ENCODE data around the gene HSPBAP1.
"Not testable (repeated sequence)": the region's sequence is repeated elsewhere in the genome, so short reads cannot be mapped to it uniquely, and the experiment has no call there.

HSPBAP1 gene

DNA sequence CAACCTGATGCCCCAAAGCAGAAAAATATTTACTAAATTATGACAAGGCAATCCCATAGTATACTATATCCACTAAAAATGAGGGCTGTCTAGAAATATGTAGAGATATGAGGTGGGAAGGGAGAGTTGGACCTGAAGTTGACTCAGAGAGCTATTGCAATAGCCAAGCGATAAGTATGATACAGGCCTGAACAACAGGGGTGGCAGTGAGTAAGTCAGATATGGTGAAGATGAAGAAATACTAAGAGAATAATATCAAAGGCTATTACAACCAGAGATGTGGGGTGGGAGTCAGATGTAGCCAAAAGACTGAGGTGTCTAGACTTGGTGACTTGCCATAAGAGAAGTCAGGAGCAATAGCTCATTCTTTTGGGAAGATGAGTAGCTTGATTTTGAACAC lies 9.2 kb downstream of the HSPBAP1 start:
- DNase-seq = no peak

DNA sequence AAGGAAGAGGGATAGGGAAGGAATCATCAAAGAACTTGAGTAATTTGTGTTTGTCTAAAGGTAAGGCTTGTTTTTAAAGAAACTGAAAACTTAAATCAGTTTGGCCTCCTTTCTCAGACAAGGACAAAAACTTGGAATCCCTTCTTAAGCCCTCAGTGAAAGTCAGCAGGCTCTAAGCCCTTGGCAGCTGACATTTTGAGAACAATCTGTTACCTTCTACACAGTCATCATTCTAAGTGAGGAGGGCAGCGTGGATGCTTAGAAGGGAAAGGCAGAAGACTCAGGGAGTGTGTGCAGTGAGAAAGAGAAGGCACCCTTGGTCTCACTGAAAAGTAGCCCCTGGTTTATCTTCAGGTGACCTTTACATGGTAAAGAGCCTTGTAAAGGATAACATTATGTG lies 10.8 kb downstream of the HSPBAP1 start:
- no peak for DNase-seq

DNA sequence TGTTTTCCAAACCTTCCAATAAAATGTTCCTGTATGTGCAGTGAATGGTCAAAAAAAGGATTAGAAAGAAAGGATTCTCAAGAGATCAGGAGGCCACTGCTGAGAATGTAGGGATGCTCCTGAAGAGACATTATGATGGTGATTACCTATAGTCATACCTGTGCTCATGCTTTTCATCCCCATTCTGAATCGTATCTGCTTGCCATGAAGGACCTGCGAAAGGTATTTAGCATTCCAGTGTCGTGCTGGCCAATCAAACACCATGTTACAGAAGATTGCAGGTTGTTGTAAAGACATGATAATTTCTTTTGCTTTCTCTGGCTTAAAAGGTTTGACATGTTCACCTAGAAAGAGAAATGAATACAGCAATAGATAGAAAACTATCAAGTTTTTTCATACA lies 16.1 kb downstream of the HSPBAP1 start:
- no peak for DNase-seq

DNA sequence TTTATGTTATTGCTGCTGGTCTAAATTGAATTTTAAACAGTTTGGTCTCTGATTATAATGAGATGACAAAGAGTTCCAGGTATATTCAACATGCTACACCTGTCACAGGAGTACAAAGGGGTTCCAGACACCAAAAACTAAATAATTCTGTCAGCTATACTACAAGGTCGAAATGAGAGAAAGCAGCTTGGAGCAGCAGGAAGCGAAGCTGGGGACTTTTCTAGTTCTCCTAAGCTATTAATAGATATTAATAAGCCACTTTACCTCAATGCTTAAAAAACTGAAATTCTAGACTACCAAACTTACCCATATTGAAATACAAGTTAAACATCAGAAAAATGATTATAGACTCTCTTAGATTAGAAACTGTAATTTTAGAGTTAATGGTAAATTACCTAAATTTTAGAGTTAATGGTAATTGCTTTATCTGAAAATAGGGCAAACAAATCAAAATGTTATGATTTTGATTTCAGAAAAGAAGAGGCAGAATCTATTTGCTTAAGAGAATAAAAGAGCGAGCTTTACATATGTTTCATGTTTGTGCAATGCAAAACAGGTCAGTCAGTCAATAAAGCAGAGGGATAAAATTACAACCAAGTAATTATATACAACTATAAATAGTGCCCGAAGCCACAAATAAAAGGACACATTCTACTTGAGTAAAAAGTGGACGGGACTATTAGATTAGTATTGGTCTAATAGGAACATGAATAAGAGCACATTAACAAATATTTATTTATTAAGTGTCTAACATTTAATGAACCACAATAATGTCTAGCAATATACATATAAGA lies 16.8 kb downstream of the HSPBAP1 start:
- no peak for DNase-seq

DNA sequence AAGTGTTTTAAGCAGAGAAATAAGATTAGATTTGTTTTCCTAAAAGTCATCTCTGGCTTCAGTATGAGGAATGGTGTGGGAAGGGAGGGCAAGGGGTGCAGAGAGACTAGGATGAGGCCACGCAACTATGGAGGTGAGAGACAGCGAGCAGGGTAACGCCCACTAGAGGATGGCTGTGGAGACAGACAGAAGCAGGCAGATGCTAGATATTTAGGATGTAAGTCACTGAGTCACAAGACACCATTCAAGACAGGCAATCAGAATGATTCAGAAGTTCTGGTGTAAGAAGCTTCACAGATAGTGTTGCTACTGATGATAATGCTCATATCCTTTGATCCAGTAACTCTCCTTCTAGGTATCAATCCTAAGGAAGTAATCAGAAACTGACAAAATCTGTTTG lies 19.1 kb downstream of the HSPBAP1 start:
- no peak for DNase-seq

DNA sequence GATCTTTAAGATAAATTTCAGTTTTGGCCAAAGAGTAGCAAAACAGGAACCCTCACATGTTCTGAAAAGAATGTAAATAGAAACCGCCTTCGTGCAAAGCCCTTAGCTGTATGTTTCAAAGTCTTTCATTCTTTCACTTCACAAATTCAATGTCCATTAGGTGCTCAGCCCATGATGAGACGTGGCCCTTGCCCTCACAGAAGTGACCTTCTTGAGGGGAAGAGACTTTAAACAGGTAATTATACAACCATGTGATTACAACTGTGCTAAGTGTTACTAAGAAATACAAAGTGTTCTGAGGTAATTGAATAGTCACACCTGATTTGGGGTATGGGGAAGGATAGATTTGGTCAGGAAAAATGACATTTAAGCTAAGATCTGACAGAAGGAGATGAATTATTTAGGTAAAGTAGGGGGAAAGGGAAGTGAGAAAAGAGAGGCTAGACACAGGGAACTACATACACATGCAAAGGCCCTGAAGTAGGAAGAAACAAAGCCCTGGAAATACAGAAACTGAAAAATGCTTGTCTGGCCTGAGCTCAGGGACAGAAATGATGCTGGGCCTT lies 19.6 kb downstream of the HSPBAP1 start:
- no peak for DNase-seq

DNA sequence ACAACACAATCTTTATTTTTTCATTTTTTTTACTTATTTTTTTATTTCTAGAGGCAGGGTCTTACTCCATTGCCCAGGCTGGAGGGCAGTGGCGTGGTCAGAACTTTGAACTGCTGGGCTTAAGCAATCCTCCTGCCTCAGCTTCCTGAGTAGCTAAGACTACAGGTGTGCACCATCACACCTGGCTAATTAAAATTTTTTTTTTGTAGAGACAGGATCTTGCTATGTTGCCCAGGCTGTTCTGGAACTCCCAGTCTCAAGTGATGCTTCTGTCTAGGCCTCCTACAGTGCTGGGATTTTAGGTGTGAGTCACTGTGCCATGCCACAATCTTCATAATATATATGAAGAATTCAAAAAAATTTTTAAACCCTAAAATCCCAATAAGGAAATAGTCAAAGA lies 20.8 kb downstream of the HSPBAP1 start:
- no peak for DNase-seq

DNA sequence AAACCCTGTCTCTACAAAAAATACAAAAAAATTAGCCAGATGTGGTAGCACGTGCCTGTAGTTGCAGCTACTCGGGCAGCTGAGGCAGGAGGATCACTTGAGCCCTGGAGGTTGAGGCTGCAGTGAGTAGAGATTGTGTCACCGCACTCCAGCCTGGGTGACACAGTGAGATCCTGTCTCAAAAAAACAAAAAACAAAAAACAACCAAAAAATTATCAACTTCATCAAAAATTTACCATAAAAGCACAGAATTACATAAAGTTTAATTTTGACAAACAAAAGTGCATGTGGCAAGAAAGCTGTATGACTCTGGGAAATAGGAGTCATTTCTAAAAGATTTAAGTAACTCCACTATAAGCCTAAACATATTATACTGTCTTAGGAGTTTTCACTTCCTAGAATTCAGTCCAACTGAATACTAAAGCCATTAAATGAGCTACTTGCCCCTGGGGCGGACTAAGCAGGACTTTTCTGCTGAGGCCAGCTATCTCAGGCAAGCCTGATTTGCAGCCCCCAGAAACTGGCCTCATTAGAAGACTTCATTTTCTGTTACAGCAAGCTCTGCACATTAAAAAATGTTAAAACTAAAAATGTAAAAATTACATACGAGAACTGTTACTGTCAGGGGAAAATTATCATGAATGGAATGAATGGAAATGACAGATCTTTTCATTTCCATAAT lies 23.0 kb downstream of the HSPBAP1 start:
- no peak for DNase-seq

DNA sequence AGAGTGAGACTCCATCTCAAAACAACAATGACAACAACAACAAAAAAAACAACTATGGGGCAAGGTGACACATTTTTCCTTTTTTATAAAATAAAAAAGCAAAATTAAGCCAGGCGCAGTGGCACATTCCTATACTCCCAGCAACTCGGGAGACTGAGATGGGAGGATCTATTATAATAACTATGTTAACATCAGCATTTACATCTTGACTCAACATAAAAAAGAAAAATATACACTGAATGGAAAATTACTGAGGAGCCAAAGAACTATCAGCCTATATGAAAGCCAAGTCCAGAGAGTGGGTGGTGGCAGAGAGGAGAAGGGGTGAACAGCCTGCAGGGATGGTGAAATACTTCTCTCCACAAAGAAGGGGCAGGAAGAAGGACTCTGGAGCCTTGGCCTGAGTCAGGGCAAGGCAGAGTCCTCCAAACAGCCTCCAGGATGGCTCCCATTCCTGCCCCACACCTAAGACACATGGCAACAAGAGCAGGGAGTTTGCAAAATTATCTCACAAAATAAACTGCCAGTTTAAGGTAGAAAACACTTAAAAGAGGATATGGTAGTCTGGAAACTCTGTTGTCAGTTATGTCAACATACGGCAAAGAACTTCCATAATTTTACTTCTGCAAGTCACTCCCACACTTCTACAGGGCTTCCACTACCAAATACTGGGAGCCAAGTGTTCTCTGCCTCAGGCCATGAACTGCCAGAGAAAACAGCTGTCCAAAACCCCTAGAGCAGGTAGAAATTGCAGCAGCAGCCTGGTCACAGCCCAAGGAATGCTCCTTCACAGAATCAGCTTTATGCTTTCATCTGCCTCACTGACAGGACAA lies 25.9 kb downstream of the HSPBAP1 start:
- DNase-seq = no peak

DNA sequence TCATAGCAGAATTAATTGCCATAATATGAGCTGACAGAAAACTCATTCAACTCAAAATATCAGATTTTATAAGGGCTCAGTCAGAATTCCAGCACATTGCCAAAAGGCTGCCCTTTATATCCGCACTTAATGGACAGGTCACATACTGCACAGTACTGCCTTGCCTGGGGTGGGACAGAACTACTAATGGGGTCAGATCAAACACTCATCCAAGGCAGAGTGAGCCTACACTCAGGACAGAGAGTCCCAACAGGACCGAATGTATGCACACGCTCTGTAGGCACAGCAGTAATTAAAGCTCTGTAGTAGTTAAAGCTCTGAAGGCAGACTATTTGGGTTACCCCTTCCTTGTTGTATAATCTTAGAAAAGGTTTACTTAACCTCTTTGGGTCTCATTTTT lies 27.2 kb downstream of the HSPBAP1 start:
- DNase-seq = no peak

DNA sequence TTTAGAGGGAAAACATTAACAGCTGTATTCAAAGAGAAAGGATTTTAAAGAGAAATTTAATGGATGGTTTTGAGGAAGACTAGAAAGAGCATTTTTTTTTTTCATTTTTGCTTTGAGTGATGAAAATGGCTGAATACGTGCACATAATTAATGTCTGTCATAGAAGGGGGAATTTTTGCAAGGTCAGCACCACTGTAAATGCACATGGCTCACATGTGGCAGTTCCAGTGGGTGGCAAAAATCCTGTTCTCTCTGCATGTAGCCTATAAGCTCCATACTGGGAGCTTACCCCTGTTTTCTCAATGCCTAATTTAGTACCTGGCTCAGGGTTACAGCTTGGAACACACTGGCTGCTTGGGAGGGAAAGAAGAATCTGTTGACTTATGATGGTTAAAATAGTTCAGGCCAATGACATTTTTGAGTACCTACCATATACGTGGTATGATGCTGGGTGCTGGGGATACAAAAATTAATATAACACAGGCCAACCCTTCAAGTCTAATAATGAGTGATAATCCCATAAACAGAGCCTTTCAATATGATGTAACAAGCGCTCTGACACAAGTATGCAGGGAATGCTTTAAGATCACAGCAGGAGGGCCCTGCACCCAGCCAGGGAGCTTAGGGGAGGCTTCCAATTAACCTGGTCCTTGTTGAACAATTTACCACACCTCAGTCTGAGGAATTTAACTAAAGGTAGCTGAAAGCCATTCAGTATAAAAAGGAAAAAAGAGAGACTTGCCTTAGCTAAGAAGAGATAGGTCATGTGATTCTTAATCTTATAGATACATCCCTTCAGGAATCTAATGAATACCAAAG lies 33.0 kb downstream of the HSPBAP1 start:
- DNase-seq = no peak

DNA sequence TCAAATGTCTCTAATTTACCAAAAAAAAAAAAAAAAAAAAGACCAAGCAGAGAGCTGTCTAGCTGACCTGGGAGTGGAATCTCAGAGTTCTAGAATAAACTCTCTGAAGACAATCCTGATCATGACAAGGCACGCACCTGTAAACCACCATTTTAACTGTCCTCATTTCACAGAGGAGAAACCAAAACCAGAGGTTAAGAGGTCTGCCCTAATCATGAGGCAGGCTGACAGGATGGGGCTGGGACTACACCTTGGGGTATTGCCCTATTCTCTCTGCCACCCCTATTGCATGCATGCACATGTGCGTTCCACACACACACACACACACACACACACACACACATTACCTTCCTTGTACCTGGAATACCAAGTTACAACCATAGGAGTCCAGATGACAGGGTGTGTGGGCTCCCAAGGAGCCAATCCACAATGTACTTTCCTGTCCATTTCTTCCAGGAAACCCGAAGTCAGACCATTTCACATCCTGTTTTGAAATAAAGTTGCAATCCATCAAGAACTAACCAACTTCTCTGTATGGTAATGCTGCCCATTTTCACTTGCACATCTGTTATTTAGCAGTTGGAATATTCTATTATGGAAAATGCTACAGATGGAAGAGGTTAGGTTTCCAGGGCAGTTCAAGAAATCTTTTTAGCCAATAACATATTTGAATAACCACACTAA lies 34.6 kb downstream of the HSPBAP1 start:
- no peak for DNase-seq

DNA sequence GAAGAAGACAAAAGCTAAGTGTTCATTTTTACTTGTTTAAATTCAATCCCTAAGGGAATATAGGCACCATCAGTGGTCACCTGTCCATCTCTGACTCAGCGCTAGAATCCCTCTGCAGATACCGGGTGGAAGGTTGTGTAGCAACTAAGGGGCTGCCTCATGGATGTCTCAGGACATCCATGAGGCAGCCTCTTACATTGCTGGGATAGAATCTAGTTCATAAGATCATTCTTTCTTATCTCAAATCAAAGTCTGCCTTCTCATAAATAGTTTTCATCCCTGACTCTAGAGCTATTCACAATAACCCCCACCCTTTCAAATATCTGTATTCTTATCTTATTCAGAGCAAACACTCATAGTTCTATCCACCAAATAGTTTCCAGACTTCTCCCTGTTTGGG lies 38.1 kb downstream of the HSPBAP1 start:
- no peak for DNase-seq

DNA sequence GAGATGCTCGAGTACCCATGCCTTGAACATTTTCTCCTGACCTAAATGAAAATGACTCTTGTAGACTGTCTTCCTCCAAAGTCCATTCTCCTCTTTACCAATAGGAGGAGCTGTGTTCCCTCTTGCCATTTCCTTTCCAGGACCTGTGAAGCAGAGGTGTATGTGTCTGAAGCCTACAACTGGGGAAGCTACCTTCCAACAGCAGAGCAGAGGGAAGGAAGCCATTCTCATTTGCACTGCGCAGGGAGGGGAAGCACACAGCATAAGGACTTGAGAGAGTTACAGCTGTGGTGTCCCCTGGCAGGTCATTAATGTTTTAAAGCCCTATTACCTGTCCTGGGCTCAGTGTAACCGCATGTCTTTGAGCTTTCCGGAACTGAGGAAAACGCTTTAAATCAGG lies 38.7 kb downstream of the HSPBAP1 start:
- DNase-seq = no peak

DNA sequence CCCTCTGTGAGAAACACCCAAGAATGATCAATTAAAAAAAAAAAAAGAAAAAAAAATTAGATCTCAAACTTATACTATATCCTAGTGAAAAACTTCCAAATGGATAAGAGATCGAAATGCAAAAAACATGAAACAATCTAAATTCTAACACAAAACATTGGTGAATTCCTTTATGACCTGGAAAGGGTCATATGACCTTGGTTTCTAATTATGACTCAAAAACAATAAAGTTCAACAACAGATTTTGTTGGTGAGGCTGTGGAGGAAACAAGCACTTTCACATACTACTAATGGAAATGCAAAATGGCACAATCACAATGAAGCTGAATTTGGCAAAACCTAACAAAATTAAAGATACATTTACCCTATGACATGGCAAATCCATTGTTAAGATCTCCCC lies 45.3 kb downstream of the HSPBAP1 start:
- no peak for DNase-seq

DNA sequence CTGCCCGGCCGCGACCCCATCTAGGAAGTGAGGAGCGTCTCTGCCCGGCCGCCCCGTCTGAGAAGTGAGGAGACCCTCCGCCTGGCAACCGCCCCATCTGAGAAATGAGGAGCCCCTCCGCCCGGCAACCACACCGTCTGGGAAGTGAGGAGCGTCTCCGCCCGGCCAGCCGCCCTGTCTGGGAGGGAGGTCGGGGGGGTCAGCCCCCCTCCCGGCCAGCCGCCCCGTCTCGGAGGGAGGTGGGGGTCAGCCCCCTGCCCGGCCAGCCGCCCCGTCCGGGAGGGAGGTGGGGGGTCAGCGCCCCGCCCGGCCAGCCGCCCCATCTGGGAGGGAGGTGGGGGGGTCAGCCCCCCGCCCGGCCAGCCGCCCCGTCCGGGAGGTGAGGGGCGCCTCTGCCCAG lies 46.3 kb downstream of the HSPBAP1 start:
- not testable (repeated sequence) for DNase-seq

DNA sequence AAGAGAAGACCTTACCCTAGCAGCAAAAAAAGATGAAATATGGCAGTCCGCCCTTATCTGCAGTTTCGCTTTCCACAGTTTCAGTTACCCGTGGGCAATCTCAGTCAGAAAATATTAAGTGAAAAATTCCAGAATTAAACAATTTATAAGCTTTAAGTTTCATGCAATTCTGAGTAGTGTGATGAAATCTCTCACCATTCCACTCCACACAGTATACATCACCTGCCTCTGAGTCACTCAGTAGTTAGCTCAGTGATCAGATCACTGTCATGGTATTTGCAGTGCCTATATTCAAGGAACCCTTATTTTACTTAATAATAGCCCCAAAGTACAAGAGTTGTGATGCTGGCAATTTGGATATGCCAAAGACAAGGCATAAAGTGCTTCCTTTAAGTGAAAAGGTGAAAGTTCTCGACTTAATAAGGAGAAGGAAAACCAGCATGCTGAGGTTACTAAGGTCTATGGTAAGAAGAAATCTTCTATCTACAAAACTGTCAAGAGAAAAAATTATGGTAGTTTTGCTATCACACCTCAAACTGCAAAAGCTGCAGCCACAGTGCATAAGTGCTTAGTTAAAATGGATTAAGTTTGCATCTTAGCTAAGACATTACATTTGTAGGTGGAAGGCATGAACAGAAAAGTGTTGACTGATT lies 48.1 kb downstream of the HSPBAP1 start:
- DNase-seq = no peak

DNA sequence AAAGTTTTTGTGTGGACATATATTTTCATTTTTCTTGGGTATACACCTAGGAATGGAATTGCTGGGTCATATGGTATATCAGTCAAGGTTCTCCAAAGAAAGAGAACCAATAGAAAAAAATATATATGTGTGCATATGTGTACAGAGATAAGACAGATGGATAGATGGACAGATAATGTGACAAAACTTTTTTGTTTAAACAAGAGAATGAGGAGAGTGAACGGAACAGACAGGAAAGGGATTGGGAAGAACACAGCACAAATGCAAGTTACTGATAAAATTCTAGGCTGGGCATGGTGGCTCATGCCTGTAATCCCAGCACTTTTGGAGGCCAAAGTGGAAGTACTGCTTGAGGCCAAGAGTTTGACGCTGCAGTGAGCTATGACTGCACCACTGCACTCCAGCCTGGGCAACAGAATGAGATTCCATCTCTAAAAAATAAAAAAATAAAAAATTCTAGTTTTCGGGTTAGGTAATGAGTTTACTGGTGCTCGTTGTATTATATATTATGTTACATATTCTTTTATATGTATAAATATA lies 50.0 kb downstream of the HSPBAP1 start:
- no peak for DNase-seq

DNA sequence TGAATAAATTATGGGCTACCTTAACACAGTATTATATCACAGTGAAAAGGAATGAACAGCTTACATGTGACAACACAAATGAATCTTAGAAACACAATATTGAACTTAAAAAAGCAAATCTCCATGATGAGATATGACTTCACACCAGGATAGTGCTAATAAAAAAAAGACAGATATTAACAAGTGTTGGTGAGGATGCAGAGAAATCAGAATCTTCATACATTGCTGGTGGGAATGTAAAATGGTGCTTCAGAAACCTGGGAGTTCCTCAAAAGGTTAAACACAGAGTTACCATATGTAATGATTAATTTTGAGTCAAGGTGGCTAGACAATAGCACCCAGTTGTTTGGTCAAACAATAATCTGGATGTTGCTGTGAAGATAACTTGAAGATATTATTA lies 51.4 kb downstream of the HSPBAP1 start:
- DNase-seq = no peak

DNA sequence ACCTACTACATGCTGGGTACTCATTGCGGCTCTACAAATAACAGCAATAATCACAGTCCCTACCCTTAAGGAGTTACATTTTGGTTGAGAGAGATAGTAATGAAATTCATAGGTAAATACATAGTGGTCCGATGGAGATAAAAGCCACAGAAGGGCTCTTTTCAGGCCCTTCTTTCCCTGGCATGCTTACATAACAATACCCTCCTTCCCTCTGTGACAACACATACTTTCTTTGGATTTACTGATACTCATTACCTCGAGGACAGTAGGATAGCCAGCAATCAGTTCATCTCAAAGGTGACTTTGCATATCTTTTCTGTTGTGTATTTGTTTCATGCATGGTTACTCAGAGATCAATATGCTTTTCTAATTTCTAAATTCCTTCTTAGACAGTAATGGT lies 54.5 kb downstream of the HSPBAP1 start:
- no peak for DNase-seq

Measured in activated gamma-delta T cell treated with Interleukin-2 at 50 U/mL for 16 hours (primary cell).